Adrenal gland (tissue), 12 donors: Measurements from ENCODE around the gene SOX12. TPM values are rescaled to one million over a fixed set of nuclear protein-coding genes. Genes with fewer than 3 reads are reported as not detected.
"Not testable (repeated sequence)": the region's sequence is repeated elsewhere in the genome, so short reads cannot be mapped to it uniquely, and the experiment has no call there.

Source experiments
- DNase-seq, 7 donors: peaks; one replicate each; pipeline ENCODE4 v3.0.0-alpha.2; 2019 to 2020
- H3K27ac ChIP-seq, 5 donors: fragments of 200-600 bp; sonication (generic) in 4 of 5; 1 replicate in 3 of 5; 2 replicates in 2 of 5; pipeline versions ENCODE4 v1.5.1 to v1.8.0; 2016 to 2020; ENCODE audit warnings: mild to moderate bottlenecking in 1 of 5
- H3K27me3 ChIP-seq: fragments of 200-600 bp; 2 replicates; pipeline ENCODE4 v1.8.0; 2021
- H3K36me3 ChIP-seq, 2 donors: fragments of 200-600 bp; replicated peaks in 1 of 2; 1 replicate in 1 of 2; 2 replicates in 1 of 2; pipeline versions ENCODE4 v1.5.1 to v1.8.0; 2018 to 2022
- H3K4me1 ChIP-seq, 2 donors: fragments of 200-600 bp; replicated peaks in 1 of 2; 1 replicate in 1 of 2; 2 replicates in 1 of 2; pipeline versions ENCODE4 v1.5.1 to v1.8.0; 2018 to 2021
- H3K4me3 ChIP-seq, 4 donors: fragments of 200-600 bp; sonication (generic) in 3 of 4; one replicate each; pipeline ENCODE4 v1.5.1; 2016 to 2018
- H3K9me3 ChIP-seq, 3 donors: fragments of 200-600 bp; sonication (generic) in 1 of 3; replicated peaks in 1 of 3; 1 replicate in 2 of 3; 2 replicates in 1 of 3; pipeline versions ENCODE4 v1.5.1 to v1.8.0; 2016 to 2021
- CTCF ChIP-seq, 6 experiments: fragments of 450-650 bp in 4 of 6; fragments of 200-600 bp in 2 of 6; sonication (generic) in 1 of 6; IDR thresholded peaks; 1 replicate in 5 of 6; 2 replicates in 1 of 6; pipeline versions ENCODE4 v1.5.1 to v1.8.0; 2016 to 2021; ENCODE audit warnings: antibody characterized with exemption in 6 of 6, mild to moderate bottlenecking in 2 of 6, moderate library complexity in 1 of 6
- POLR2A ChIP-seq, 2 donors: fragments of 450-650 bp; IDR thresholded peaks; one replicate each; pipeline ENCODE4 v1.6.1; 2017; ENCODE audit warnings: antibody characterized with exemption in 2 of 2, mild to moderate bottlenecking in 2 of 2, moderate library complexity in 1 of 2
- WGBS, 4 donors: extraction: QIAGEN DNeasy Blood & Tissue Kit in 2 of 4; methylation state at CpG; one replicate each; pipeline versions ENCODE4 v1.1.5 to v1.1.7; 2013 to 2017; 5-methylcytosine and 5-hydroxymethylcytosine counted together
- intact Hi-C, 2 donors: fragments of 100-400 bp; cut with DNase I; formaldehyde crosslinking; loops; one replicate each; pipeline versions ENCODE4 v1.14.1 to v1.15.0; 2022 to 2023
- polyA plus RNA-seq, 3 donors: library from polyadenylated mRNA; stranded (reverse); fragments of 200-250 nt in 2 of 3; fragments of 350-450 nt in 1 of 3; fragmentation: Illumina TruSeq in 1 of 3; extraction: RNeasy Lipid Tissue Mini Kit (QIAGEN cat#74804) in 1 of 3; gene quantifications; one replicate each; pipeline ENCODE4 v1.2.3, GENCODE V29; 2013 to 2014
- total RNA-seq, 9 donors: library from RNA; depleted of rRNA in 4 of 9; stranded (reverse); fragments of >200 nt in 4 of 9; fragments of 120-200 nt in 1 of 9; fragmentation: NEBNext Ultra II Directional in 1 of 9; extraction: Animal tissue kit (Norgen Biotek cat#: 25700) in 1 of 9; gene quantifications; one replicate each; pipeline versions ENCODE4 v1.1.0 to v1.2.4, GENCODE V29; 2013 to 2023
- donor health status: healthy with polysubstance abuse.
- donor health status: Bipolar disorder and iron deficiency.
- donor health status: DM: yes; HTN: yes; CAD: no.
- donor health status: DM: no; HTN: no; CAD: no.
- donor health status: DM: no; HTN: no; CAD: no.
- donor health status: DM: yes; HTN: yes; CAD: no.

The SOX12 gene
- total and polyA plus RNA-seq, 12 donors = 2.0 to 38.8 (median 11.2) TPM

- H3K36me3 ChIP-seq = no peaks in the 10 kb centered on the region
- intact Hi-C loops = no loop called here
- peak overlapping the region; percentile 21 to 91 (median 39) for H3K27ac ChIP-seq
- TF ChIP-seq POLR2A (IDR thresholded peaks at IDR 0.05) (peak in 1 of 2 donors; percentile 18), CTCF (IDR thresholded peaks at IDR 0.05) (no peak)
- H3K9me3 ChIP-seq = no peaks in the 10 kb centered on the region
- peak; percentile 74 to 96 (median 94) for DNase-seq
- 27 to 43% (median 34%) methylated on average over 7 to 10 of the region's 10 CpGs for WGBS, 4 donors
- peaks cover 14 to 23% of the 10 kb centered on the region in 2 donors for H3K4me1 ChIP-seq
- no peaks in the 10 kb centered on the region for H3K27me3 ChIP-seq
- H3K4me3 ChIP-seq = no peak overlapping the region
Measured at GRCh38 chr20:371755-372542, 46.6 kb downstream of the SOX12 start.

GRCh38 chr20:372543-373082 is 47.3 kb downstream of the SOX12 start:
- H3K36me3 ChIP-seq, H3K4me3 ChIP-seq, H3K9me3 ChIP-seq, DNase-seq, H3K27me3 ChIP-seq, intact Hi-C loops: not testable (repeated sequence)
- H3K4me1 ChIP-seq = peaks cover 14 to 23% of the 10 kb centered on the region in 2 donors
- WGBS, 4 donors = 89 to 94% (median 91%) methylated on average over 9 to 11 of the region's 11 CpGs
- peak overlapping the region in 4 of 5 donors; percentile 31 to 91 (median 56) for H3K27ac ChIP-seq

GRCh38 chr20:373171-373890 is 48.0 kb downstream of the SOX12 start:
- peak overlapping the region in 1 of 5 donors; percentile 91 for H3K27ac ChIP-seq
- peak in 4 of 7 donors; percentile 35 to 59 (median 52) for DNase-seq
- H3K9me3 ChIP-seq = no peaks in the 10 kb centered on the region
- no peaks in the 10 kb centered on the region for H3K27me3 ChIP-seq
- peaks cover 14 to 23% of the 10 kb centered on the region in 2 donors for H3K4me1 ChIP-seq
- intact Hi-C loops = no loop called here
- no peaks in the 10 kb centered on the region for H3K36me3 ChIP-seq
- WGBS, 4 donors = 66 to 89% (median 68%) methylated on average over 5 to 9 of the region's 9 CpGs
- TF ChIP-seq CTCF (IDR thresholded peaks at IDR 0.05) = no peak
- no peak for TF ChIP-seq POLR2A (IDR thresholded peaks at IDR 0.05)
- H3K4me3 ChIP-seq = no peak overlapping the region

- Histone ChIP-seq H3K36me3 (no peaks in the 10 kb centered on the region), H3K27me3 (no peaks in the 10 kb centered on the region), H3K9me3 (no peaks in the 10 kb centered on the region), H3K4me1 (peaks cover 14 to 23% of the 10 kb centered on the region in 2 donors), H3K27ac (no peak overlapping the region), H3K4me3 (no peak overlapping the region)
- TF ChIP-seq POLR2A (IDR thresholded peaks at IDR 0.05) = no peak
- TF ChIP-seq CTCF (IDR thresholded peaks at IDR 0.05) = no peak
- intact Hi-C loops = no loop called here
- 78 to 88% (median 84%) methylated on average over 10 of the region's 10 CpGs for WGBS, 4 donors
- DNase-seq = no peak
Measured at GRCh38 chr20:375265-375889, 50.0 kb downstream of the SOX12 start.
